Sigmoid colon (tissue), 7 donors: Measurements from ENCODE around the gene TDRD7. TPM values are rescaled to one million over a fixed set of nuclear protein-coding genes. Genes with fewer than 3 reads are reported as not detected.

Experiments used
- DNase-seq: peaks from one replicate; pipeline ENCODE4 v3.0.0-alpha.2; 2019
- H3K27ac ChIP-seq, 4 donors: fragments of 200-600 bp; sonication (generic); one replicate each; pipeline ENCODE4 v1.5.1; 2016 to 2019; ENCODE audit warnings: mild to moderate bottlenecking in 1 of 4
- H3K27me3 ChIP-seq, 3 donors: fragments of 200-600 bp; sonication (generic); one replicate each; pipeline ENCODE4 v1.5.1; 2019; ENCODE audit warnings: mild to moderate bottlenecking in 1 of 3
- H3K36me3 ChIP-seq, 4 donors: fragments of 200-600 bp; sonication (generic); one replicate each; pipeline ENCODE4 v1.5.1; 2016 to 2019
- H3K4me1 ChIP-seq, 4 donors: fragments of 200-600 bp; sonication (generic); one replicate each; pipeline ENCODE4 v1.5.1; 2017 to 2019
- H3K4me3 ChIP-seq, 4 donors: fragments of 200-600 bp; sonication (generic); one replicate each; pipeline ENCODE4 v1.5.1; 2017 to 2019; ENCODE audit warnings: mild to moderate bottlenecking in 2 of 4, moderate library complexity in 1 of 4
- H3K9me3 ChIP-seq, 4 donors: fragments of 200-600 bp in 3 of 4; sonication (generic) in 3 of 4; one replicate each; pipeline versions ENCODE4 v1.5.1 to v1.6.1; 2013 to 2019
- EP300 ChIP-seq, 4 donors: sonication (generic); formaldehyde crosslinking; IDR thresholded peaks; one replicate each; pipeline ENCODE4 v1.6.1; 2017; ENCODE audit warnings: antibody characterized with exemption in 4 of 4
- POLR2A ChIP-seq, 2 donors: fragments of 450-650 bp; IDR thresholded peaks; one replicate each; pipeline ENCODE4 v1.6.1; 2016; ENCODE audit warnings: antibody characterized with exemption in 2 of 2, mild to moderate bottlenecking in 2 of 2, moderate library complexity in 2 of 2
- POLR2AphosphoS5 ChIP-seq, 4 donors: sonication (generic); formaldehyde crosslinking; IDR thresholded peaks; one replicate each; pipeline ENCODE4 v1.6.1; 2017; ENCODE audit warnings: antibody characterized with exemption in 4 of 4
- WGBS, 2 donors: extraction: QIAGEN DNeasy Blood & Tissue Kit; methylation state at CpG; one replicate each; pipeline ENCODE4 v1.1.7; 2013; 5-methylcytosine and 5-hydroxymethylcytosine counted together
- intact Hi-C: fragments of 100-400 bp; cut with DNase I; formaldehyde crosslinking; loops from one replicate; pipeline ENCODE4 v1.15.1; 2023
- polyA plus RNA-seq, 3 donors: library from polyadenylated mRNA; stranded (reverse); fragments of 200-250 nt; gene quantifications; one replicate each; pipeline ENCODE4 v1.2.3, GENCODE V29; 2013
- total RNA-seq, 4 donors: library from RNA; depleted of rRNA; stranded (reverse); fragments of >200 nt; gene quantifications; one replicate each; pipeline ENCODE4 v1.1.0, GENCODE V29; 2016
- TF ChIP-seq, protein P1 (sequence below), 4 experiments: fragments of 450-650 bp in 3 of 4; fragments of 200-600 bp in 1 of 4; IDR thresholded peaks; one replicate each; pipeline ENCODE4 v1.5.1; 2016 to 2019; ENCODE audit warnings: antibody characterized with exemption in 4 of 4, mild to moderate bottlenecking in 3 of 4, moderate library complexity in 2 of 4
- donor health status: healthy with polysubstance abuse.
- donor health status: Bipolar disorder and iron deficiency.
- donor health status: healthy.

The TDRD7 gene
- total and polyA plus RNA-seq, 7 donors: 10.5 to 25.7 (median 17.5) TPM

DNA sequence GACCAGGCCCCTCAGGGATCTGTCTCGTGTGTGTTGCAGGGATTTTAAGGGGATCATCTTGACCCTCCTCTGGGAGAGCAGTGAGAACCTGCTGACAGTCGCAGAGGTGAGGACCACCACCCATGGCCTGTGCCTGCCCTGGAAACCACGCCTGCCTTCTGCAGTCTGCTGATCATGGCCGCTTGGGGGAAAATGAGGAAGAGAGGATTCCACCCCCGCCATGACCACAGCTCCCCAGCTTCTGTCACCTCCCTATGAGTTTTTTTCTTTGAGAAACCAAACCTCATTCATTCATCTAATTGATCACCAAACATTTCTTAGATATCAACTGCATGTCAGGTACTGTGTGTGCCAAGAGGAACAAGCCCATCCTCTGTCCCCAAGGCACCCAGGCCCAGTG lies 46.3 kb upstream of the TDRD7 start:
- intact Hi-C loops: no loop called here
- WGBS, 2 donors: 87 to 89% methylated on average over 5 of the region's 5 CpGs
- H3K4me1 ChIP-seq: no peaks in the 10 kb centered on the region
- H3K9me3 ChIP-seq: no peaks in the 10 kb centered on the region
- H3K36me3 ChIP-seq: peaks cover 0 to 64% (median 2%) of the 10 kb centered on the region in 4 donors
- H3K27ac ChIP-seq: no peak overlapping the region
- DNase-seq: no peak
- no peaks in the 10 kb centered on the region for H3K27me3 ChIP-seq
- H3K4me3 ChIP-seq: no peak overlapping the region
- TF ChIP-seq, protein P1, sequence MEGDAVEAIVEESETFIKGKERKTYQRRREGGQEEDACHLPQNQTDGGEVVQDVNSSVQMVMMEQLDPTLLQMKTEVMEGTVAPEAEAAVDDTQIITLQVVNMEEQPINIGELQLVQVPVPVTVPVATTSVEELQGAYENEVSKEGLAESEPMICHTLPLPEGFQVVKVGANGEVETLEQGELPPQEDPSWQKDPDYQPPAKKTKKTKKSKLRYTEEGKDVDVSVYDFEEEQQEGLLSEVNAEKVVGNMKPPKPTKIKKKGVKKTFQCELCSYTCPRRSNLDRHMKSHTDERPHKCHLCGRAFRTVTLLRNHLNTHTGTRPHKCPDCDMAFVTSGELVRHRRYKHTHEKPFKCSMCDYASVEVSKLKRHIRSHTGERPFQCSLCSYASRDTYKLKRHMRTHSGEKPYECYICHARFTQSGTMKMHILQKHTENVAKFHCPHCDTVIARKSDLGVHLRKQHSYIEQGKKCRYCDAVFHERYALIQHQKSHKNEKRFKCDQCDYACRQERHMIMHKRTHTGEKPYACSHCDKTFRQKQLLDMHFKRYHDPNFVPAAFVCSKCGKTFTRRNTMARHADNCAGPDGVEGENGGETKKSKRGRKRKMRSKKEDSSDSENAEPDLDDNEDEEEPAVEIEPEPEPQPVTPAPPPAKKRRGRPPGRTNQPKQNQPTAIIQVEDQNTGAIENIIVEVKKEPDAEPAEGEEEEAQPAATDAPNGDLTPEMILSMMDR (IDR thresholded peaks at IDR 0.05): no peak
- TF ChIP-seq POLR2AphosphoS5 (IDR thresholded peaks at IDR 0.05): no peak

DNA sequence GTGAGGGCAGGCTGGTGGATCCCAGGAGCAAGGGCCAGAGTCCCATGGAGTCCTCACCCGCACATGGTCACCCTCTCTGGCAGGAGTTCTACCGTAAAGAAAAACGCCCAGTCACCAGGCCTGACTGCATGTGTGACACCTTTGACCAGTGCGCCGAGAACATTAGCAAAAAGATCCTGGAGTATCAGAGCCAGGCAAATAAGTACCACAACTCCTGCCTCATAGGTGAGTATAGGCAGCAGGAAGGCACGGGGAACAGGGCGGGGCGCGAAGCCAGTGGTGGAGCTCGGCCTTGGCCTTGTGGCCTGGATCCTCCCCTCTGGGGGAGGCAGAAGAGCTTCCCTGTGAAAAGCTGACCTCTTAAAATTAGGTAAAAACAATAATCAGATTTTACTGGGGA lies 45.4 kb upstream of the TDRD7 start:
- Histone ChIP-seq H3K4me3 (no peak overlapping the region), H3K36me3 (peaks cover 0 to 63% (median 2%) of the 10 kb centered on the region in 4 donors)
- intact Hi-C loops: no loop called here

DNA sequence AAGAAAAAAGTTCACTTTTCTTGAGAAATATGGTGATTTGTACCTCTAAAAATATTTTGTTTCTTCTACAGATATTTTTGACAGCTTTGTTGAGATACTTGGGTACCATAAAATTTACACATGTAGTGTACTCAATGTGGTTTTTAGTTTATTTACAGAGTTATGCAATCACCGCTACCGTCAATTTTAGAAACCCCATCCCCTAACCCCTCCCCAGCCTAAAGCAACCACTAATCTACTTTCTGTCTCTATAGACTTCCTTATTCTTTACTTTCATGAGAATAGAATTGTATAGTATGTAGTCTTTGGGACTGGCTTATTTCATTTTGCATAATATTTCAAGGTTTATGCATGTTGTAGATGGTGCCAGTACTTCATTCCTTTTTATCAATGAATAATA lies 45.0 kb upstream of the TDRD7 start:
- 62 to 77% methylated on average over 2 of the region's 2 CpGs for WGBS, 2 donors
- H3K27ac ChIP-seq: no peak overlapping the region
- H3K9me3 ChIP-seq: no peaks in the 10 kb centered on the region
- H3K4me1 ChIP-seq: no peaks in the 10 kb centered on the region
- DNase-seq: no peak
- H3K36me3 ChIP-seq: peaks cover 0 to 63% (median 2%) of the 10 kb centered on the region in 4 donors
- no peaks in the 10 kb centered on the region for H3K27me3 ChIP-seq
- no peak overlapping the region for H3K4me3 ChIP-seq
- TF ChIP-seq EP300 (IDR thresholded peaks at IDR 0.05) (no peak), POLR2A (IDR thresholded peaks at IDR 0.05) (no peak), POLR2AphosphoS5 (IDR thresholded peaks at IDR 0.05) (no peak)
- TF ChIP-seq, protein P1 (IDR thresholded peaks at IDR 0.05): no peak
- intact Hi-C loops: no loop called here

More for the DNA sequence above, 45.4 kb upstream of the TDRD7 start:
- no peaks in the 10 kb centered on the region for H3K9me3 ChIP-seq
- H3K27me3 ChIP-seq: no peaks in the 10 kb centered on the region
- H3K4me1 ChIP-seq: no peaks in the 10 kb centered on the region
- no peak for DNase-seq
- TF ChIP-seq EP300 (IDR thresholded peaks at IDR 0.05): no peak
- TF ChIP-seq POLR2AphosphoS5 (IDR thresholded peaks at IDR 0.05): no peak
- TF ChIP-seq POLR2A (IDR thresholded peaks at IDR 0.05): no peak
- TF ChIP-seq, protein P1 (IDR thresholded peaks at IDR 0.05): no peak
- no peak overlapping the region for H3K27ac ChIP-seq
- WGBS, 2 donors: 87 to 94% methylated on average over 10 of the region's 10 CpGs

GRCh38 chr9:97367729-97368128 lies 44.2 kb upstream of the TDRD7 start:
- no peaks in the 10 kb centered on the region for H3K4me1 ChIP-seq
- DNase-seq: no peak
- H3K27me3 ChIP-seq: no peaks in the 10 kb centered on the region
- no peak overlapping the region for H3K4me3 ChIP-seq
- no peaks in the 10 kb centered on the region for H3K9me3 ChIP-seq
- intact Hi-C loops: no loop called here
- TF ChIP-seq EP300 (IDR thresholded peaks at IDR 0.05): no peak
- TF ChIP-seq POLR2AphosphoS5 (IDR thresholded peaks at IDR 0.05): no peak
- TF ChIP-seq POLR2A (IDR thresholded peaks at IDR 0.05): no peak
- TF ChIP-seq, protein P1 (IDR thresholded peaks at IDR 0.05): no peak
- peaks cover 0 to 70% (median 2%) of the 10 kb centered on the region in 4 donors for H3K36me3 ChIP-seq
- no peak overlapping the region for H3K27ac ChIP-seq
- 91 to 92% methylated on average over 3 of the region's 3 CpGs for WGBS, 2 donors

- H3K4me1 ChIP-seq: no peaks in the 10 kb centered on the region
- peaks cover 0 to 77% (median 2%) of the 10 kb centered on the region in 4 donors for H3K36me3 ChIP-seq
- WGBS, 2 donors: 94 to 95% methylated on average over 1 of the region's 1 CpG
- H3K9me3 ChIP-seq: no peaks in the 10 kb centered on the region
- no peak for DNase-seq
- no peak overlapping the region for H3K4me3 ChIP-seq
- TF ChIP-seq EP300 (IDR thresholded peaks at IDR 0.05) (no peak), POLR2A (IDR thresholded peaks at IDR 0.05) (no peak)
- TF ChIP-seq, protein P1 (IDR thresholded peaks at IDR 0.05): no peak
- H3K27me3 ChIP-seq: no peaks in the 10 kb centered on the region
- intact Hi-C loops: no loop called here
- H3K27ac ChIP-seq: no peak overlapping the region
Observed at GRCh38 chr9:97368964-97369363, 42.9 kb upstream of the TDRD7 start.
